Liver (tissue), 9 donors: ENCODE results near the gene AEN. TPM values are rescaled to one million over a fixed set of nuclear protein-coding genes. Genes with fewer than 3 reads are reported as not detected.

Source experiments
- DNase-seq: peaks from one replicate; pipeline ENCODE4 v3.0.0-alpha.2; 2017; ENCODE audit warnings: low spot score
- H3K27ac ChIP-seq, 2 donors: one replicate each; pipeline ENCODE4 v1.7.0; 2013; ENCODE audit warnings: inconsistent platforms in 2 of 2, low read length in 2 of 2, control low read depth in 1 of 2, low read depth in 1 of 2, mild to moderate bottlenecking in 1 of 2
- H3K27me3 ChIP-seq, 4 donors: one replicate each; pipeline versions ENCODE4 v1.6.1 to v1.7.0; 2013; ENCODE audit warnings: low read length in 3 of 4, inconsistent platforms in 1 of 4, mild to moderate bottlenecking in 1 of 4, moderate library complexity in 1 of 4; ENCODE audit not compliant: control insufficient read depth in 4 of 4, insufficient read depth in 4 of 4
- H3K36me3 ChIP-seq, 4 donors: one replicate each; pipeline versions ENCODE4 v1.6.1 to v1.7.0; 2013; ENCODE audit warnings: low read length in 3 of 4, mild to moderate bottlenecking in 3 of 4, low read depth in 1 of 4, moderate library complexity in 1 of 4; ENCODE audit not compliant: control insufficient read depth in 4 of 4, insufficient read depth in 3 of 4
- H3K4me1 ChIP-seq, 4 donors: one replicate each; pipeline versions ENCODE4 v1.6.1 to v1.7.0; 2013; ENCODE audit warnings: low read length in 3 of 4, mild to moderate bottlenecking in 3 of 4, moderate library complexity in 1 of 4; ENCODE audit not compliant: control insufficient read depth in 4 of 4, insufficient read depth in 4 of 4
- H3K4me3 ChIP-seq, 3 donors: one replicate each; pipeline versions ENCODE4 v1.6.1 to v1.7.0; 2013; ENCODE audit warnings: low read length in 3 of 3, control low read depth in 1 of 3, low read depth in 1 of 3, mild to moderate bottlenecking in 1 of 3
- H3K9ac ChIP-seq, 2 donors: one replicate each; pipeline ENCODE4 v1.7.0; 2013; ENCODE audit warnings: low read length in 2 of 2, mild to moderate bottlenecking in 2 of 2, moderate library complexity in 2 of 2, control low read depth in 1 of 2, low read depth in 1 of 2
- H3K9me3 ChIP-seq, 4 donors: one replicate each; pipeline versions ENCODE4 v1.6.1 to v1.7.0; 2013; ENCODE audit warnings: low read length in 3 of 4; ENCODE audit not compliant: control insufficient read depth in 4 of 4
- EGR1 ChIP-seq, 2 donors: IDR thresholded peaks; 2 replicates each; pipeline ENCODE4 v1.6.1; 2016 to 2018; ENCODE audit warnings: antibody characterized with exemption in 2 of 2, low read depth in 2 of 2
- FOXA2 ChIP-seq: IDR thresholded peaks from 2 replicates; pipeline ENCODE4 v1.6.1; 2016; ENCODE audit warnings: antibody characterized with exemption
- GABPA ChIP-seq, 2 donors: IDR thresholded peaks in 1 of 2; conservative IDR thresholded peaks in 1 of 2; 2 replicates each; pipeline ENCODE4 v1.6.1; 2016; ENCODE audit warnings: antibody characterized with exemption in 2 of 2, mild to moderate bottlenecking in 1 of 2, moderate library complexity in 1 of 2
- HNF4A ChIP-seq, 2 donors: conservative IDR thresholded peaks; 2 replicates each; pipeline ENCODE4 v1.6.1; 2016; ENCODE audit warnings: antibody characterized with exemption in 2 of 2, mild to moderate bottlenecking in 2 of 2
- HNF4G ChIP-seq: IDR thresholded peaks from 2 replicates; pipeline ENCODE4 v1.6.1; 2016; ENCODE audit warnings: antibody characterized with exemption
- JUND ChIP-seq, 2 donors: IDR thresholded peaks; 2 replicates each; pipeline ENCODE4 v1.6.1; 2016; ENCODE audit warnings: antibody characterized with exemption in 2 of 2
- RAD21 ChIP-seq, 2 donors: IDR thresholded peaks; 2 replicates each; pipeline ENCODE4 v1.6.1; 2016; ENCODE audit warnings: antibody characterized with exemption in 2 of 2, mild to moderate bottlenecking in 2 of 2
- REST ChIP-seq: IDR thresholded peaks from 2 replicates; pipeline ENCODE4 v1.6.1; 2016; ENCODE audit warnings: antibody characterized with exemption, mild to moderate bottlenecking
- RXRA ChIP-seq, 2 donors: IDR thresholded peaks; 2 replicates each; pipeline ENCODE4 v1.6.1; 2017 to 2018; ENCODE audit warnings: antibody characterized with exemption in 2 of 2, mild to moderate bottlenecking in 1 of 2
- SP1 ChIP-seq: IDR thresholded peaks from 2 replicates; pipeline ENCODE4 v1.6.1; 2018; ENCODE audit warnings: antibody characterized with exemption, mild to moderate bottlenecking
- YY1 ChIP-seq: IDR thresholded peaks from 2 replicates; pipeline ENCODE4 v1.6.1; 2016; ENCODE audit warnings: antibody characterized with exemption, mild to moderate bottlenecking
- whole genome bisulfite sequencing: extraction: QIAGEN DNeasy Blood & Tissue Kit; methylation state at CpG from one replicate; pipeline ENCODE4 v1.1.7; 2013; 5-methylcytosine and 5-hydroxymethylcytosine counted together
- polyA plus RNA-seq, 2 donors: library from polyadenylated mRNA; stranded (reverse) in 1 of 2; unstranded in 1 of 2; fragments of 200-250 nt in 1 of 2; fragments of >200 nt in 1 of 2; fragmentation: Nextera tagmentation in 1 of 2; extraction: Ambion mirVana in 1 of 2; gene quantifications; one replicate each; pipeline versions ENCODE4 v1.2.1 to v1.2.3, GENCODE V29; 2013 to 2015
- total RNA-seq, 2 donors: library from RNA; depleted of rRNA; stranded (reverse); fragments of >200 nt; gene quantifications; one replicate each; pipeline ENCODE4 v1.2.3, GENCODE V29; 2014
- TF ChIP-seq, protein P1 (sequence below): IDR thresholded peaks from 2 replicates; pipeline ENCODE4 v1.6.1; 2016; ENCODE audit warnings: antibody characterized with exemption
- TF ChIP-seq, protein P2 (sequence below): IDR thresholded peaks from 2 replicates; pipeline ENCODE4 v1.6.1; 2016; ENCODE audit warnings: antibody characterized with exemption
- TF ChIP-seq, protein P3 (sequence below): IDR thresholded peaks from 2 replicates; pipeline ENCODE4 v1.6.1; 2016; ENCODE audit warnings: antibody characterized with exemption
- donor health status: healthy.
- donor health status: healthy.
- donor health status: healthy.
- donor health status: healthy.
- donor health status: healthy.

The AEN gene
- total and polyA plus RNA-seq, 4 donors, result 2.8 to 19.2 (median 10.5) TPM

DNA sequence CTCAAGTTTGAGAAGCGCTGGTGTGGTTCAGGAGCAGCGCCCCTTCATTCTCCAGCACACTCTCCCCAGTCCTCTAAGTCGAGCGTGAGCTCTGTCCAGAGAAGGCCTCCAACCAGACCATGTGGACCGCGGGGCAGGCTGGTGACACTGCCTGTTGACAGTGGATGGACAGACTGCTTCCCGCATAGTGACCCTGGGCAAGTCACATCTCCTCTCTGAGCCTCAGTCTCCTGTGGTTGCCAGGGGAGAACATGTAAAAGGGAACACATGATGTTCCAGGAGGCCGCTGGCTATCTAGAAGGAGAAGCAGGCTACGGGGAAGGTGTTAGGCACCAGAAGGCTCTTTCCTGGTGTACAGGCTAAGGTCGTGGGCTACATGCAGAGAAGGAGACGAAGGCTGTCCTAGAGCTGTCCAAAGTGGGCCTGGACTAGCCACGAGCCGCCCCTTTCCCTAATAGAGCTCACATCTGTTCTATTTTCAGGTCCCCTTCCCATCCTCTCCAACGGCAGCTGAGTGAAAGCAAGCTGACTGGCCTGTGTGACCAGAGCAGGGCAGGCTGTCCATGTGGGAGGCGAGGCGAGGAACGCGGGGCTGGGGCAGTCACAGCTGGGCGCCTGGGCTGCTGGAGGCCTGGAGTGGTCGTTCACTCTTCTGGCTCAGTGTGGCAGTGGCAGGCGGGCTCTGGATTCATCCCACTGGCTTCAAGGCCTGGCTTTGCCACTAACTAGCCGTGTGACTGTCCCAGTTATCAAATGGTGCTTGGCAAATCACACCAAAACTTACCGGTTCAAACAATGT is 28.8 kb downstream of the AEN start (continued):
- TF ChIP-seq REST, result no peak

- 97% methylated on average over 12 of the region's 12 CpGs for WGBS
- Histone ChIP-seq H3K27ac (no peak overlapping the region), H3K4me3 (no peak overlapping the region), H3K27me3 (no peaks in the 10 kb centered on the region), H3K9ac (no peak overlapping the region), H3K36me3 (no peaks in the 10 kb centered on the region), H3K4me1 (peaks cover 9 to 24% (median 20%) of the 10 kb centered on the region in 4 donors), H3K9me3 (no peaks in the 10 kb centered on the region)
- TF ChIP-seq REST (no peak), JUND (IDR thresholded peaks at IDR 0.05) (no peak), SP1 (no peak), HNF4A (conservative IDR thresholded peaks at IDR 0.05) (no peak), RAD21 (IDR thresholded peaks at IDR 0.05) (no peak), GABPA (IDR thresholded peaks at IDR 0.05 in 1 of 2, conservative IDR thresholded peaks at IDR 0.05 in 1 of 2) (no peak), FOXA2 (no peak), YY1 (no peak), HNF4G (no peak), EGR1 (IDR thresholded peaks at IDR 0.05; ENCODE audit: low read depth in 2 of 2) (no peak), RXRA (IDR thresholded peaks at IDR 0.05) (no peak)
- TF ChIP-seq, protein P1, sequence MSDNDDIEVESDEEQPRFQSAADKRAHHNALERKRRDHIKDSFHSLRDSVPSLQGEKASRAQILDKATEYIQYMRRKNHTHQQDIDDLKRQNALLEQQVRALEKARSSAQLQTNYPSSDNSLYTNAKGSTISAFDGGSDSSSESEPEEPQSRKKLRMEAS, result no peak
- TF ChIP-seq, protein P2, sequence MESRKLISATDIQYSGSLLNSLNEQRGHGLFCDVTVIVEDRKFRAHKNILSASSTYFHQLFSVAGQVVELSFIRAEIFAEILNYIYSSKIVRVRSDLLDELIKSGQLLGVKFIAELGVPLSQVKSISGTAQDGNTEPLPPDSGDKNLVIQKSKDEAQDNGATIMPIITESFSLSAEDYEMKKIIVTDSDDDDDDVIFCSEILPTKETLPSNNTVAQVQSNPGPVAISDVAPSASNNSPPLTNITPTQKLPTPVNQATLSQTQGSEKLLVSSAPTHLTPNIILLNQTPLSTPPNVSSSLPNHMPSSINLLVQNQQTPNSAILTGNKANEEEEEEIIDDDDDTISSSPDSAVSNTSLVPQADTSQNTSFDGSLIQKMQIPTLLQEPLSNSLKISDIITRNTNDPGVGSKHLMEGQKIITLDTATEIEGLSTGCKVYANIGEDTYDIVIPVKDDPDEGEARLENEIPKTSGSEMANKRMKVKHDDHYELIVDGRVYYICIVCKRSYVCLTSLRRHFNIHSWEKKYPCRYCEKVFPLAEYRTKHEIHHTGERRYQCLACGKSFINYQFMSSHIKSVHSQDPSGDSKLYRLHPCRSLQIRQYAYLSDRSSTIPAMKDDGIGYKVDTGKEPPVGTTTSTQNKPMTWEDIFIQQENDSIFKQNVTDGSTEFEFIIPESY, result no peak
- TF ChIP-seq, protein P3, sequence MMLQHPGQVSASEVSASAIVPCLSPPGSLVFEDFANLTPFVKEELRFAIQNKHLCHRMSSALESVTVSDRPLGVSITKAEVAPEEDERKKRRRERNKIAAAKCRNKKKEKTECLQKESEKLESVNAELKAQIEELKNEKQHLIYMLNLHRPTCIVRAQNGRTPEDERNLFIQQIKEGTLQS, result no peak
- peak; percentile 31 for DNase-seq
These were observed 29.4 kb downstream of the AEN start for GRCh38 chr15:88650556-88650955.
